ENCODE measurements around the gene TUBG1. TPM values are rescaled to one million over a fixed set of nuclear protein-coding genes. Genes with fewer than 3 reads are reported as not detected.

The TUBG1 gene
- total RNA-seq, 1 donor from 2014 or later = 12.1 TPM

- TF ChIP-seq CTCF (IDR thresholded peaks at IDR 0.05; ENCODE audit: insufficient read depth, low read length, severe bottlenecking) = no peak
- no peaks in the 10 kb centered on the region for H3K36me3 ChIP-seq (ENCODE audit: control insufficient read depth, insufficient read depth, low read length)
- H3K27me3 ChIP-seq (ENCODE audit: control insufficient read depth, insufficient read depth, low read length) = no peaks in the 10 kb centered on the region
- DNase-seq (ENCODE audit: low read depth) (peak; percentile 95), FAIRE-seq (no peak)
- no peak overlapping the region for H3K4me3 ChIP-seq (ENCODE audit: low read depth, low read length)
Measured at GRCh38 chr17:42629411-42630009, 20.0 kb downstream of the TUBG1 start.

- no peak for TF ChIP-seq CTCF (IDR thresholded peaks at IDR 0.05; ENCODE audit: insufficient read depth, low read length, severe bottlenecking)
- Histone ChIP-seq H3K27me3 (ENCODE audit: control insufficient read depth, insufficient read depth, low read length) (no peaks in the 10 kb centered on the region), H3K4me3 (ENCODE audit: low read depth, low read length) (no peak overlapping the region), H3K36me3 (ENCODE audit: control insufficient read depth, insufficient read depth, low read length) (no peaks in the 10 kb centered on the region)
- FAIRE-seq = no peak
- peak; percentile 86 for DNase-seq (ENCODE audit: low read depth)
Measured at GRCh38 chr17:42632949-42633444, 23.5 kb downstream of the TUBG1 start.

- no peak overlapping the region for H3K4me3 ChIP-seq (ENCODE audit: low read depth, low read length)
- no peaks in the 10 kb centered on the region for H3K36me3 ChIP-seq (ENCODE audit: control insufficient read depth, insufficient read depth, low read length)
- no peaks in the 10 kb centered on the region for H3K27me3 ChIP-seq (ENCODE audit: control insufficient read depth, insufficient read depth, low read length)
- no peak for TF ChIP-seq CTCF (IDR thresholded peaks at IDR 0.05; ENCODE audit: insufficient read depth, low read length, severe bottlenecking)
- no peak for FAIRE-seq
- no peak for DNase-seq (ENCODE audit: low read depth)
Measured at GRCh38 chr17:42639525-42640113, 30.1 kb downstream of the TUBG1 start.

GRCh38 chr17:42640121-42640520 is 30.6 kb downstream of the TUBG1 start:
- TF ChIP-seq CTCF (IDR thresholded peaks at IDR 0.05; ENCODE audit: insufficient read depth, low read length, severe bottlenecking) = no peak
- Histone ChIP-seq H3K27me3 (ENCODE audit: control insufficient read depth, insufficient read depth, low read length) (no peaks in the 10 kb centered on the region), H3K4me3 (ENCODE audit: low read depth, low read length) (no peak overlapping the region), H3K36me3 (ENCODE audit: control insufficient read depth, insufficient read depth, low read length) (no peaks in the 10 kb centered on the region)
- DNase-seq (ENCODE audit: low read depth) (no peak), FAIRE-seq (no peak)

GRCh38 chr17:42642336-42642735 is 32.9 kb downstream of the TUBG1 start:
- DNase-seq (ENCODE audit: low read depth) (no peak), FAIRE-seq (no peak)
- Histone ChIP-seq H3K27me3 (ENCODE audit: control insufficient read depth, insufficient read depth, low read length) (no peaks in the 10 kb centered on the region), H3K36me3 (ENCODE audit: control insufficient read depth, insufficient read depth, low read length) (no peaks in the 10 kb centered on the region), H3K4me3 (ENCODE audit: low read depth, low read length) (no peak overlapping the region)
- no peak for TF ChIP-seq CTCF (IDR thresholded peaks at IDR 0.05; ENCODE audit: insufficient read depth, low read length, severe bottlenecking)

All from bronchial epithelial cell (primary cell).